Measurements from ENCODE around the gene PTCD1. TPM values are rescaled to one million over a fixed set of nuclear protein-coding genes. Genes with fewer than 3 reads are reported as not detected.

The PTCD1 gene
- total RNA-seq, 4 donors from 2014 or later: 7.7 to 14.8 (median 10.7) TPM

- 42% methylated on average over 4 of the region's 58 CpGs for WGBS
- Histone ChIP-seq H3K36me3 (peaks cover 8% of the 10 kb centered on the region), H3K4me1 (peaks cover 54% of the 10 kb centered on the region), H3K4me3 (peak overlapping the region; percentile 98), H3K9me3 (no peaks in the 10 kb centered on the region), H3K27me3 (no peaks in the 10 kb centered on the region), H3K27ac (peak overlapping the region; percentile 93)
- TF ChIP-seq POLR2AphosphoS5 (IDR thresholded peaks at IDR 0.05) (no peak), POLR2A (IDR thresholded peaks at IDR 0.05) (peak in 1 of 2 donors; percentile 9)
- DNase-seq (ENCODE audit: low spot score in 2 of 2): peak; percentile 86 to 89
Measured at GRCh38 chr7:99375070-99375807, 63.4 kb downstream of the PTCD1 start.

GRCh38 chr7:99374111-99375064 lies 64.2 kb downstream of the PTCD1 start, which contains the start of gene ARPC1B:
Gene ARPC1B (plus strand): TSS chr7:99374730. CDS start chr7:99385715, 10,985 bp downstream.
- DNase-seq (ENCODE audit: low spot score in 2 of 2): peak in 1 of 2 donors; percentile 89

GRCh38 chr7:99373091-99374066 lies 65.2 kb downstream of the PTCD1 start:
- WGBS: 83% methylated on average over 36 of the region's 41 CpGs
- Histone ChIP-seq H3K4me3 (peak overlapping the region; percentile 98), H3K4me1 (peaks cover 36% of the 10 kb centered on the region), H3K9me3 (no peaks in the 10 kb centered on the region), H3K27me3 (no peaks in the 10 kb centered on the region), H3K36me3 (peaks cover 11% of the 10 kb centered on the region), H3K27ac (peak overlapping the region; percentile 93)
- DNase-seq (ENCODE audit: low spot score in 2 of 2): no peak
- TF ChIP-seq POLR2A (IDR thresholded peaks at IDR 0.05) (no peak), POLR2AphosphoS5 (IDR thresholded peaks at IDR 0.05) (no peak), EP300 (IDR thresholded peaks at IDR 0.05) (no peak), CTCF (IDR thresholded peaks at IDR 0.05) (no peak)

More at GRCh38 chr7:99374111-99375064, 64.2 kb downstream of the PTCD1 start, which contains the start of gene ARPC1B:
- Histone ChIP-seq H3K4me3 (peak within 1 kb of the TSS; percentile 98), H3K36me3 (peaks cover 8% of the 10 kb centered on the region), H3K9me3 (no peaks in the 10 kb centered on the region), H3K4me1 (peaks cover 46% of the 10 kb centered on the region), H3K27ac (peak within 1 kb of the TSS; percentile 93), H3K27me3 (no peaks in the 10 kb centered on the region)
- TF ChIP-seq POLR2AphosphoS5 (IDR thresholded peaks at IDR 0.05) (no peak), POLR2A (IDR thresholded peaks at IDR 0.05) (peak in 1 of 2 donors; percentile 20), CTCF (IDR thresholded peaks at IDR 0.05) (no peak)
- WGBS: 7% methylated on average over 31 of the region's 95 CpGs

GRCh38 chr7:99372275-99373090 lies 66.1 kb downstream of the PTCD1 start:
- no peaks in the 10 kb centered on the region for H3K9me3 ChIP-seq
- peaks cover 32% of the 10 kb centered on the region for H3K4me1 ChIP-seq
- no peak overlapping the region for H3K4me3 ChIP-seq
- H3K27ac ChIP-seq: peak overlapping the region; percentile 35
- H3K27me3 ChIP-seq: no peaks in the 10 kb centered on the region
- H3K36me3 ChIP-seq: peaks cover 4% of the 10 kb centered on the region
- DNase-seq (ENCODE audit: low spot score in 2 of 2): no peak
- 38% methylated on average over 16 of the region's 21 CpGs for WGBS
- TF ChIP-seq EP300 (IDR thresholded peaks at IDR 0.05) (no peak), CTCF (IDR thresholded peaks at IDR 0.05) (no peak), POLR2A (IDR thresholded peaks at IDR 0.05) (no peak), POLR2AphosphoS5 (IDR thresholded peaks at IDR 0.05) (no peak)
